WTC11 (cell line): ENCODE data around the gene UBXN6. TPM values are rescaled to one million over a fixed set of nuclear protein-coding genes. Genes with fewer than 3 reads are reported as not detected.

ENCODE experiments used
- ATAC-seq: fragments of 200-7000 bp; cut with Tn5 transposase; 2 replicates; pipeline ENCODE4 v1.10.0; 2021; ENCODE audit warnings: mild to moderate bottlenecking, moderate library complexity
- CTCF ChIA-PET: fragments of 300-600 bp; sonication (Branson Sonifier 250); formaldehyde crosslinking; loops from one replicate; lab custom pipeline; 2021; ENCODE audit warnings: antibody characterized with exemption; lab: Charles Lee
- POLR2A ChIA-PET: fragments of 350-600 bp; sonication (Branson Sonifier 250); formaldehyde crosslinking; loops from one replicate; lab custom pipeline; 2021; ENCODE audit warnings: antibody characterized with exemption; lab: Charles Lee
- DNase-seq: peaks from one replicate; pipeline ENCODE4 v3.0.0; 2021; ENCODE audit warnings: low spot score
- H3K27ac Mint-ChIP-seq: 2 replicates; pipeline ENCODE4 v1.8.0; 2021; ENCODE audit warnings: mixed read lengths
- H3K27me3 Mint-ChIP-seq: 2 replicates; pipeline ENCODE4 v1.8.0; 2021; ENCODE audit warnings: low read depth, mild to moderate bottlenecking, moderate library complexity, mixed read lengths
- H3K36me3 Mint-ChIP-seq: 2 replicates; pipeline ENCODE4 v1.8.0; 2021; ENCODE audit warnings: mixed read lengths
- H3K4me1 Mint-ChIP-seq: 2 replicates; pipeline ENCODE4 v1.8.0; 2022; ENCODE audit warnings: mixed read lengths
- H3K4me3 Mint-ChIP-seq: 2 replicates; pipeline ENCODE4 v1.8.0; 2021; ENCODE audit warnings: mild to moderate bottlenecking, moderate library complexity, mixed read lengths
- H3K9me3 Mint-ChIP-seq: 2 replicates; pipeline ENCODE4 v1.8.0; 2021; ENCODE audit warnings: mixed read lengths
- AR ChIP-seq: fragments of 250-450 bp; sonication (Bioruptor Pico); IDR thresholded peaks from 2 replicates; pipeline ENCODE4 v1.9.0; 2021; ENCODE audit warnings: mild to moderate bottlenecking
- ATF2 ChIP-seq: sonication (generic); formaldehyde crosslinking; IDR thresholded peaks from 2 replicates; pipeline ENCODE4 v1.8.1; 2022; ENCODE audit warnings: low read depth, missing genetic modification reagents, borderline replicate concordance
- CBFB ChIP-seq: sonication (generic); formaldehyde crosslinking; IDR thresholded peaks from 2 replicates; pipeline ENCODE4 v1.8.1; 2022; ENCODE audit warnings: mild to moderate bottlenecking, low read depth, missing genetic modification reagents
- E2F5 ChIP-seq: sonication (generic); formaldehyde crosslinking; IDR thresholded peaks from 2 replicates; pipeline ENCODE4 v1.8.1; 2022; ENCODE audit warnings: mild to moderate bottlenecking, moderate library complexity, missing genetic modification reagents
- FOXJ3 ChIP-seq: sonication (generic); formaldehyde crosslinking; IDR thresholded peaks from 2 replicates; pipeline ENCODE4 v1.9.0; 2021; ENCODE audit warnings: missing genetic modification reagents, mild to moderate bottlenecking, borderline replicate concordance
- JAZF1 ChIP-seq: fragments of 250-450 bp; sonication (Bioruptor Pico); IDR thresholded peaks from 2 replicates; pipeline ENCODE4 v1.9.0; 2021; ENCODE audit warnings: moderate library complexity, mild to moderate bottlenecking, inconsistent platforms
- NFATC4 ChIP-seq: fragments of 250-450 bp; sonication (Bioruptor Pico); IDR thresholded peaks from 2 replicates; pipeline ENCODE4 v1.9.0; 2021; ENCODE audit warnings: mild to moderate bottlenecking
- NFE2L1 ChIP-seq: sonication (generic); formaldehyde crosslinking; IDR thresholded peaks from 2 replicates; pipeline ENCODE4 v1.8.1; 2023; ENCODE audit warnings: missing genetic modification reagents
- PRDM15 ChIP-seq: sonication (generic); formaldehyde crosslinking; IDR thresholded peaks from 2 replicates; pipeline ENCODE4 v1.8.0; 2022; ENCODE audit warnings: missing genetic modification reagents
- RORB ChIP-seq: fragments of 250-450 bp; sonication (Bioruptor Pico); IDR thresholded peaks from 2 replicates; pipeline ENCODE4 v1.9.0; 2021; ENCODE audit warnings: mild to moderate bottlenecking
- TEAD1 ChIP-seq: sonication (generic); formaldehyde crosslinking; IDR thresholded peaks from 2 replicates; pipeline ENCODE4 v1.8.0; 2022; ENCODE audit warnings: mild to moderate bottlenecking, missing genetic modification reagents
- ZBTB21 ChIP-seq: sonication (generic); formaldehyde crosslinking; IDR thresholded peaks from 2 replicates; pipeline ENCODE4 v1.8.1; 2023; ENCODE audit warnings: mild to moderate bottlenecking, missing genetic modification reagents, borderline replicate concordance
- ZNF138 ChIP-seq: sonication (generic); formaldehyde crosslinking; conservative IDR thresholded peaks from 2 replicates; pipeline ENCODE4 v1.8.1; 2022; ENCODE audit warnings: mild to moderate bottlenecking, moderate library complexity, missing genetic modification reagents
- ZNF232 ChIP-seq: sonication (generic); formaldehyde crosslinking; IDR thresholded peaks from 2 replicates; pipeline ENCODE4 v1.8.0; 2022; ENCODE audit warnings: mild to moderate bottlenecking, missing genetic modification reagents
- ZNF281 ChIP-seq: sonication (generic); formaldehyde crosslinking; IDR thresholded peaks from 2 replicates; pipeline ENCODE4 v1.8.0; 2023; ENCODE audit warnings: mild to moderate bottlenecking, missing genetic modification reagents
- ZNF396 ChIP-seq: fragments of 250-450 bp; sonication (Bioruptor Pico); IDR thresholded peaks from 2 replicates; pipeline ENCODE4 v1.8.0; 2021; ENCODE audit warnings: mild to moderate bottlenecking, moderate library complexity, borderline replicate concordance
- ZNF425 ChIP-seq: fragments of 250-450 bp; sonication (Bioruptor Pico); conservative IDR thresholded peaks from 2 replicates; pipeline ENCODE4 v1.9.0; 2021; ENCODE audit warnings: mild to moderate bottlenecking
- total RNA-seq: library from RNA; stranded (reverse); gene quantifications from 3 replicates; pipeline ENCODE4 v1.2.3, GENCODE V29; 2021

The UBXN6 gene
- total RNA-seq, 1 experiment from 2014 or later = 34.8 TPM

GRCh38 chr19:4492337-4493103, 34.9 kb upstream of the UBXN6 start:
- H3K9me3 Mint-ChIP-seq = no peaks in the 10 kb centered on the region
- no peak for DNase-seq
- peaks cover 21% of the 10 kb centered on the region for H3K36me3 Mint-ChIP-seq
- H3K4me3 Mint-ChIP-seq = no peak overlapping the region
- CTCF ChIA-PET = no interaction called here
- no peak overlapping the region for H3K27ac Mint-ChIP-seq
- POLR2A ChIA-PET = no interaction called here
- no peak for ATAC-seq
- no peaks in the 10 kb centered on the region for H3K4me1 Mint-ChIP-seq
- H3K27me3 Mint-ChIP-seq = no peaks in the 10 kb centered on the region
- TF ChIP-seq NFATC4 (CRISPR knock-in tag) = no peak
- TF ChIP-seq NFE2L1 (CRISPR knock-in tag) = peak; percentile 24; the same call in 1 of the 2 replicates

GRCh38 chr19:4491446-4491845, 33.9 kb upstream of the UBXN6 start:
- ChIA-PET CTCF (no interaction called here), POLR2A (no interaction called here)
- Mint-ChIP-seq H3K4me1 (no peaks in the 10 kb centered on the region), H3K36me3 (peaks cover 28% of the 10 kb centered on the region), H3K27ac (no peak overlapping the region), H3K9me3 (no peaks in the 10 kb centered on the region), H3K4me3 (no peak overlapping the region), H3K27me3 (no peaks in the 10 kb centered on the region)
- no peak for TF ChIP-seq RORB (CRISPR knock-in tag)
- no peak for TF ChIP-seq E2F5 (CRISPR knock-in tag)
- no peak for DNase-seq
- no peak for ATAC-seq

- CTCF ChIA-PET = no interaction called here
- peaks cover 35% of the 10 kb centered on the region for H3K36me3 Mint-ChIP-seq
- TF ChIP-seq FOXJ3 (CRISPR knock-in tag) (no peak), ZBTB21 (CRISPR knock-in tag) (no peak), ZNF138 (CRISPR knock-in tag) (no peak), TEAD1 (CRISPR knock-in tag) (no peak), ZNF425 (CRISPR knock-in tag) (no peak), ZNF281 (CRISPR knock-in tag) (no peak), JAZF1 (CRISPR knock-in tag) (no peak), AR (CRISPR knock-in tag) (no peak), ZNF396 (CRISPR knock-in tag) (no peak), CBFB (CRISPR knock-in tag) (no peak), PRDM15 (CRISPR knock-in tag) (no peak), ZNF232 (CRISPR knock-in tag) (no peak), ATF2 (CRISPR knock-in tag) (no peak)
Measured at GRCh38 chr19:4488496-4488895, 30.9 kb upstream of the UBXN6 start.

More at GRCh38 chr19:4488496-4488895, 30.9 kb upstream of the UBXN6 start:
- no peaks in the 10 kb centered on the region for H3K4me1 Mint-ChIP-seq
- H3K27me3 Mint-ChIP-seq = no peaks in the 10 kb centered on the region
- DNase-seq (no peak), ATAC-seq (no peak)
- H3K27ac Mint-ChIP-seq = no peak overlapping the region
- H3K9me3 Mint-ChIP-seq = no peaks in the 10 kb centered on the region
- no peak overlapping the region for H3K4me3 Mint-ChIP-seq
- POLR2A ChIA-PET = no interaction called here
